ENCODE results near the gene MRPL20. TPM values are rescaled to one million over a fixed set of nuclear protein-coding genes. Genes with fewer than 3 reads are reported as not detected.

Gene MRPL20
- total RNA-seq, 2 experiments from 2014 or later: 95.2 to 130 TPM

DNA sequence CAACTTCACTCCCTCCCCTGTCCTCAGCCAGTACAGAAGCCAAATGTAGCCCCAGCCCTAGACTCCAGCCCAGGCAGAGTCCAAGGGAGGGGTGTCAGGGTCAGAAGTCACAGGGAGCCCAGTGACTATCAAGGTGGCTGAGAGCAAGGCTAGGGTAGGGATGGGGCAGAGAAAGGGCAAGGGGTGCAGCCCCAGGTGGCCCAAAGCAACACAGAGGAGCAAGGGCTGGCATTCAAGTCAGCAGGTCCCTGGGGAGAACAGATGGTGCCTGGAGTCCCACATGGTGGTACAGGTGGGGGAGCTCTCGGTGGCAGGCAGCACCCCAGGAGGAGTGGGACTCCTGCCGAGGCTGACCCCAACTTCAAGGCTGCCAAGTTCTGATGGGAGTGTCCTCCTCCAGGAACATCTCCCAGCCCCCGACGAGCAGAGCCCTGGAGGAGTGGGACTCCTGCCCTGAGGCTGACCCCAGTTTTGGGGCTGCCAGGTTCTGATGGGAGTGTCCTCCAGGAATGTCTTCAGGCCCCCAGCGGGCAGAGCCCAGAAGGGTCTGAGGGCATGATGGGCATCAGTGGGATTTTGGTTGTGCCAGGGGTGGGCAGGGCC, 54.2 kb downstream of the MRPL20 start:
- H3K9me3 Mint-ChIP-seq (ENCODE audit: low read depth): no peaks in the 10 kb centered on the region
- no peak overlapping the region for H3K27ac Mint-ChIP-seq
- DNase-seq: no peak
- H3K4me1 Mint-ChIP-seq: peaks cover 10% of the 10 kb centered on the region
- H3K36me3 Mint-ChIP-seq: no peaks in the 10 kb centered on the region
- CTCF ChIA-PET: interaction anchor here (1.0 to 5.0 kb wide), 3 partner anchors 17 to 88 kb away, joined by 3 to 42 read pairs (median 3); partner anchors contain the start of gene CCNL2
- no peak for ATAC-seq
- H3K27me3 Mint-ChIP-seq: peaks cover 25% of the 10 kb centered on the region
- H3K4me3 Mint-ChIP-seq: no peak overlapping the region

Other genes with a start within 250 kb of the MRPL20 start
- gene TTLL10, start 233.4 kb downstream of the MRPL20 start, total RNA-seq: not detected
- 100 to 1,000 TPM in 1 of 2 experiments, 10 to 100 TPM in 1; 28.1 to 156 TPM for gene TNFRSF18, start 200.7 kb downstream of the MRPL20 start, total RNA-seq
- gene TNFRSF4, start 193.1 kb downstream of the MRPL20 start, total RNA-seq: 10 to 100 TPM in 1 of 2 experiments, 1 to 10 TPM in 1; 8.1 to 72.4 TPM
- 100 to 1,000 TPM; 109 to 144 TPM for gene SDF4, start 175.3 kb downstream of the MRPL20 start, total RNA-seq
- gene B3GALT6, start 175.1 kb downstream of the MRPL20 start, total RNA-seq: 10 to 100 TPM; 17.6 to 25.5 TPM
- 1 to 10 TPM; 2.0 to 2.6 TPM for gene C1QTNF12, start 160.6 kb downstream of the MRPL20 start, total RNA-seq
- 10 to 100 TPM; 71.3 to 83.3 TPM for gene UBE2J2, start 133.4 kb downstream of the MRPL20 start, total RNA-seq
- 1 to 10 TPM; 4.7 to 5.0 TPM for gene SCNN1D, start 126.9 kb downstream of the MRPL20 start, total RNA-seq
- 10 to 100 TPM; 71.7 to 99.9 TPM for gene ACAP3, start 99.4 kb downstream of the MRPL20 start, total RNA-seq
- 10 to 100 TPM; 26.3 to 27.2 TPM for gene PUSL1, start 98.7 kb downstream of the MRPL20 start, total RNA-seq
- 100 to 1,000 TPM; 126 to 135 TPM for gene INTS11, start 82.6 kb downstream of the MRPL20 start, total RNA-seq
- gene CPTP, start 82.5 kb downstream of the MRPL20 start, total RNA-seq: 10 to 100 TPM; 17.6 to 18.5 TPM
- under 1 TPM; 0.77 to 0.82 TPM for gene TAS1R3, start 76.0 kb downstream of the MRPL20 start, total RNA-seq
- gene DVL1, start 57.9 kb downstream of the MRPL20 start, total RNA-seq: 10 to 100 TPM; 35.2 to 42.0 TPM
- gene MXRA8, start 48.7 kb downstream of the MRPL20 start, total RNA-seq: under 1 TPM in 1 of 2 experiments, not detected in 1; 0.61 TPM
- 100 to 1,000 TPM; 139 to 141 TPM for gene AURKAIP1, start 32.1 kb downstream of the MRPL20 start, total RNA-seq
- gene CCNL2, start 8.0 kb downstream of the MRPL20 start, total RNA-seq: 100 to 1,000 TPM; 120 to 124 TPM
- not detected for gene ANKRD65, start 14.0 kb upstream of the MRPL20 start, total RNA-seq
- under 1 TPM; 0.20 to 0.28 TPM for gene VWA1, start 28.4 kb upstream of the MRPL20 start, total RNA-seq
- under 1 TPM; 0.38 to 0.87 TPM for gene ATAD3C, start 42.4 kb upstream of the MRPL20 start, total RNA-seq
- 10 to 100 TPM; 46.5 to 63.3 TPM for gene ATAD3B, start 64.5 kb upstream of the MRPL20 start, total RNA-seq
- gene ATAD3A, start 104.9 kb upstream of the MRPL20 start, total RNA-seq: 10 to 100 TPM; 45.1 to 58.9 TPM
- gene TMEM240, start 133.3 kb upstream of the MRPL20 start, total RNA-seq: under 1 TPM; 0.38 to 0.61 TPM
- 100 to 1,000 TPM; 114 to 132 TPM for gene SSU72, start 167.6 kb upstream of the MRPL20 start, total RNA-seq
- 1 to 10 TPM; 3.1 to 4.4 TPM for gene FNDC10, start 192.8 kb upstream of the MRPL20 start, total RNA-seq
- 10 to 100 TPM; 40.0 to 48.3 TPM for gene MIB2, start 208.2 kb upstream of the MRPL20 start, total RNA-seq
- gene MMP23B, start 224.9 kb upstream of the MRPL20 start, total RNA-seq: 1 to 10 TPM in 1 of 2 experiments, under 1 TPM in 1; 0.79 to 1.2 TPM

Measured in activated CD8-positive, alpha-beta memory T cell treated with anti-CD3 and anti-CD28 coated beads, Interleukin-2, amount 10 ng/mL, durations not matched to agents 7 days and 5 days (primary cell).